IMR-90 (cell line): ENCODE measurements around the gene HPSE2. TPM values are rescaled to one million over a fixed set of nuclear protein-coding genes. Genes with fewer than 3 reads are reported as not detected.

Source experiments
- ATAC-seq: fragments of 200-7000 bp; cut with Tn5 transposase; 2 replicates; pipeline ENCODE4 v1.9.1; 2020; ENCODE audit warnings: low read depth, mild to moderate bottlenecking, moderate library complexity
- BruUV-seq: library from RNA; stranded (reverse); fragments of 400-500 nt; replicated peaks from 2 replicates; lab custom pipeline; 2021; lab: Mats Ljungman, UMichigan
- CTCF ChIA-PET: fragments of 300-600 bp; formaldehyde crosslinking; extraction: SDS; loops from one replicate; lab custom pipeline; 2021; ENCODE audit warnings: antibody characterized with exemption; lab: Yijun Ruan, JAX
- POLR2A ChIA-PET: fragments of 300-600 bp; sonication (Branson Sonifier 250); formaldehyde crosslinking; loops from one replicate; lab custom pipeline; 2022; ENCODE audit warnings: antibody characterized with exemption; ENCODE audit not compliant: unreplicated experiment; lab: Charles Lee
- DNase-seq: peaks from one replicate; pipeline ENCODE4 v3.0.0; 2013
- H2AFZ ChIP-seq: replicated peaks from 2 replicates; pipeline ENCODE3; 2013; ENCODE audit warnings: low read length, mild to moderate bottlenecking; ENCODE audit not compliant: poor library complexity
- H2AK5ac ChIP-seq: 2 replicates; pipeline ENCODE4 v1.6.1; 2013; ENCODE audit warnings: low read depth, low read length, inconsistent platforms
- H2AK9ac ChIP-seq: replicated peaks from 2 replicates; pipeline ENCODE3; 2013; ENCODE audit warnings: mild to moderate bottlenecking, low read depth, low read length, moderate library complexity; ENCODE audit not compliant: poor library complexity
- H2BK120ac ChIP-seq: 2 replicates; pipeline ENCODE4 v1.6.1; 2013; ENCODE audit warnings: low read depth, low read length, inconsistent platforms
- H2BK15ac ChIP-seq: 3 replicates; pipeline ENCODE4 v1.6.1; 2013; ENCODE audit warnings: low read depth, low read length, inconsistent platforms
- H2BK20ac ChIP-seq: 2 replicates; pipeline ENCODE4 v1.6.1; 2013; ENCODE audit warnings: low read depth, mild to moderate bottlenecking, inconsistent platforms, low read length, moderate library complexity
- H2BK5ac ChIP-seq: 2 replicates; pipeline ENCODE4 v1.6.1; 2013; ENCODE audit warnings: mild to moderate bottlenecking, low read depth, low read length, inconsistent platforms; ENCODE audit not compliant: poor library complexity, severe bottlenecking
- H3K14ac ChIP-seq: replicated peaks from 2 replicates; pipeline ENCODE4 v1.6.1; 2013; ENCODE audit warnings: low read depth, low read length, inconsistent platforms
- H3K18ac ChIP-seq: 2 replicates; pipeline ENCODE4 v1.6.1; 2013; ENCODE audit warnings: low read depth, low read length, control low read depth
- H3K23ac ChIP-seq: 2 replicates; pipeline ENCODE4 v1.6.1; 2013; ENCODE audit warnings: low read depth, low read length, inconsistent platforms
- H3K27ac ChIP-seq: 2 replicates; pipeline ENCODE4 v1.5.1; 2013; ENCODE audit warnings: mild to moderate bottlenecking, control low read depth, low read length; ENCODE audit not compliant: insufficient read depth
- H3K27me3 ChIP-seq: 2 replicates; pipeline ENCODE4 v1.6.1; 2013; ENCODE audit warnings: low read length; ENCODE audit not compliant: control insufficient read depth, insufficient read depth
- H3K36me3 ChIP-seq: 2 replicates; pipeline ENCODE4 v1.6.1; 2013; ENCODE audit warnings: low read length, mixed read lengths; ENCODE audit not compliant: control insufficient read depth, insufficient read depth
- H3K4ac ChIP-seq: 2 replicates; pipeline ENCODE4 v1.6.1; 2013; ENCODE audit warnings: low read depth, low read length, inconsistent platforms
- H3K4me1 ChIP-seq: 2 replicates; pipeline ENCODE4 v1.6.1; 2013; ENCODE audit warnings: low read length, mixed read lengths; ENCODE audit not compliant: control insufficient read depth, insufficient read depth
- H3K4me2 ChIP-seq: 2 replicates; pipeline ENCODE4 v1.6.1; 2013; ENCODE audit warnings: low read depth, mild to moderate bottlenecking, control low read depth, low read length, moderate library complexity
- H3K4me3 ChIP-seq: 2 replicates; pipeline ENCODE4 v1.5.1; 2013; ENCODE audit warnings: low read depth, mild to moderate bottlenecking, control low read depth, low read length, moderate library complexity; ENCODE audit not compliant: insufficient read depth
- H3K56ac ChIP-seq: 2 replicates; pipeline ENCODE4 v1.6.1; 2013; ENCODE audit warnings: low read length, inconsistent platforms; ENCODE audit not compliant: insufficient read depth; ENCODE audit errors: extremely low read depth
- H3K79me1 ChIP-seq, 2 experiments: 2 replicates each; pipeline ENCODE4 v1.6.1; 2013; ENCODE audit warnings: low read length in 2 of 2, inconsistent platforms in 1 of 2, low read depth in 1 of 2
- H3K9ac ChIP-seq: 2 replicates; pipeline ENCODE4 v1.6.1; 2013; ENCODE audit warnings: low read depth, low read length, control low read depth
- H3K9me1 ChIP-seq: 2 replicates; pipeline ENCODE4 v1.6.1; 2013; ENCODE audit warnings: low read length, inconsistent platforms; ENCODE audit not compliant: insufficient read depth
- H3K9me3 ChIP-seq: 2 replicates; pipeline ENCODE4 v1.6.1; 2013; ENCODE audit warnings: low read length; ENCODE audit not compliant: control insufficient read depth, insufficient read depth
- H4K20me1 ChIP-seq: 2 replicates; pipeline ENCODE4 v1.6.1; 2013; ENCODE audit warnings: low read length, inconsistent platforms; ENCODE audit not compliant: insufficient read depth
- H4K5ac ChIP-seq: 2 replicates; pipeline ENCODE4 v1.6.1; 2013; ENCODE audit warnings: mild to moderate bottlenecking, low read depth, low read length, control low read depth
- H4K8ac ChIP-seq, 2 experiments: 2 replicates each; pipeline ENCODE4 v1.6.1; 2013; ENCODE audit warnings: low read depth in 2 of 2, low read length in 2 of 2, control low read depth in 1 of 2, inconsistent platforms in 1 of 2
- H4K91ac ChIP-seq: 2 replicates; pipeline ENCODE4 v1.6.1; 2013; ENCODE audit warnings: low read depth, low read length, inconsistent platforms; ENCODE audit not compliant: insufficient read depth
- BHLHE40 ChIP-seq: fragments of 150-350 bp; IDR thresholded peaks from 2 replicates; pipeline ENCODE4 v1.6.1; 2016; ENCODE audit warnings: mild to moderate bottlenecking, low read depth, low read length
- CEBPB ChIP-seq: IDR thresholded peaks from 2 replicates; pipeline ENCODE4 v1.6.1; 2012; ENCODE audit warnings: low read depth, low read length, improper control_type of control experiment
- CHD1 ChIP-seq: IDR thresholded peaks from 2 replicates; pipeline ENCODE4 v1.6.1; 2012; ENCODE audit warnings: low read depth, low read length, improper control_type of control experiment
- CTCF ChIP-seq: conservative IDR thresholded peaks from 2 replicates; pipeline ENCODE4 v1.5.1; 2012; ENCODE audit warnings: mild to moderate bottlenecking, low read depth, low read length, improper control_type of control experiment
- FOS ChIP-seq: fragments of 150-350 bp; IDR thresholded peaks from 2 replicates; pipeline ENCODE4 v1.6.1; 2016; ENCODE audit warnings: low read depth, low read length
- MXI1 ChIP-seq: IDR thresholded peaks from 2 replicates; pipeline ENCODE4 v1.6.1; 2012; ENCODE audit warnings: low read depth, mild to moderate bottlenecking, low read length, moderate library complexity, borderline replicate concordance
- NFE2L2 ChIP-seq: fragments of 150-350 bp; IDR thresholded peaks from 2 replicates; pipeline ENCODE4 v1.6.1; 2016; ENCODE audit warnings: low read depth, mild to moderate bottlenecking, low read length
- RCOR1 ChIP-seq: IDR thresholded peaks from 2 replicates; pipeline ENCODE4 v1.6.1; 2012; ENCODE audit warnings: mild to moderate bottlenecking, low read length, improper control_type of control experiment; ENCODE audit not compliant: insufficient replicate concordance
- RFX5 ChIP-seq: IDR thresholded peaks from 2 replicates; pipeline ENCODE4 v1.8.0; 2012; ENCODE audit warnings: low read depth, mild to moderate bottlenecking, low read length, moderate library complexity
- SMC3 ChIP-seq: fragments of 150-350 bp; IDR thresholded peaks from 2 replicates; pipeline ENCODE4 v1.6.1; 2016; ENCODE audit warnings: low read depth, mild to moderate bottlenecking, antibody characterized with exemption, low read length, moderate library complexity
- USF2 ChIP-seq: fragments of 150-350 bp; IDR thresholded peaks from 2 replicates; pipeline ENCODE4 v1.6.1; 2017; ENCODE audit warnings: mild to moderate bottlenecking, antibody characterized with exemption, low read length, low read depth
- dilution Hi-C: fragments of 300-500 bp; cut with HindIII; formaldehyde crosslinking; loops from one replicate; pipeline ENCODE4 v1.14.3; 2018; ENCODE audit warnings: low sequenced_read_pairs; ENCODE audit not compliant: unreplicated experiment
- in situ Hi-C: fragments of 300-500 bp; cut with MboI; formaldehyde crosslinking; loops from 3 replicates; pipeline ENCODE4 v1.14.3; 2019; ENCODE audit warnings: low sequenced_read_pairs, inconsistent platforms, mixed read lengths
- intact Hi-C: fragments of 100-400 bp; cut with micrococcal nuclease; formaldehyde crosslinking; loops from 2 replicates; pipeline ENCODE4 v1.10.0; 2022
- polyA plus RNA-seq, 3 experiments: library from polyadenylated mRNA; depleted of rRNA; stranded (reverse); fragments of >200 nt; gene quantifications; 2 replicates each; pipeline ENCODE4 v1.2.3, GENCODE V29; 2012; ENCODE audit warnings: low replicate concordance in 1 of 3
- total RNA-seq: library from RNA; depleted of rRNA; stranded (reverse); fragments of >200 nt; gene quantifications from 2 replicates; pipeline ENCODE4 v1.2.3, GENCODE V29; 2012

Gene HPSE2
- total and polyA plus RNA-seq, 2 of the 4 experiments (the other 2 are of a cell fraction): not detected

GRCh38 chr10:98994030-98994429 lies 241.6 kb downstream of the HPSE2 start:
- no TSS peak for BruUV-seq
- dilution Hi-C loops: no loop called here
- Histone ChIP-seq H3K14ac (no peak overlapping the region), H3K56ac (no peak overlapping the region), H3K79me1 (no peaks in the 10 kb centered on the region), H3K18ac (no peak overlapping the region), H3K4me2 (no peak overlapping the region), H2AK5ac (no peak overlapping the region), H4K8ac (no peak overlapping the region), H3K4me1 (no peaks in the 10 kb centered on the region), H3K4ac (no peak overlapping the region), H3K4me3 (no peak overlapping the region), H3K27ac (no peak overlapping the region), H4K91ac (no peak overlapping the region), H3K9me1 (no peaks in the 10 kb centered on the region), H2BK15ac (no peak overlapping the region), H2BK5ac (no peak overlapping the region), H4K20me1 (no peaks in the 10 kb centered on the region), H3K9ac (no peak overlapping the region), H2BK120ac (no peak overlapping the region), H4K5ac (no peak overlapping the region), H2AFZ (no peak overlapping the region), H3K9me3 (no peaks in the 10 kb centered on the region), H2BK20ac (no peak overlapping the region), H3K27me3 (peaks cover 2% of the 10 kb centered on the region; the same call in 1 of the 2 replicates), H3K36me3 (no peaks in the 10 kb centered on the region), H3K23ac (no peak overlapping the region), H2AK9ac (no peak overlapping the region)
- ATAC-seq (no peak), DNase-seq (no peak)
- in situ Hi-C loops: no loop called here
- intact Hi-C loops: no loop called here
- ChIA-PET CTCF (no interaction called here), POLR2A (no interaction called here)
- no peak for TF ChIP-seq NFE2L2
- no peak for TF ChIP-seq RCOR1
- TF ChIP-seq MXI1: no peak
- no peak for TF ChIP-seq CEBPB
- TF ChIP-seq CHD1: no peak
- no peak for TF ChIP-seq RFX5
- TF ChIP-seq SMC3: no peak
- no peak for TF ChIP-seq BHLHE40
- TF ChIP-seq CTCF: no peak
- TF ChIP-seq FOS: no peak
- TF ChIP-seq USF2: no peak
